Measurements from ENCODE around the gene PILRA. TPM values are rescaled to one million over a fixed set of nuclear protein-coding genes. Genes with fewer than 3 reads are reported as not detected.

PILRA gene
- total RNA-seq, 1 experiment from 2014 or later: 1.8 TPM

DNA sequence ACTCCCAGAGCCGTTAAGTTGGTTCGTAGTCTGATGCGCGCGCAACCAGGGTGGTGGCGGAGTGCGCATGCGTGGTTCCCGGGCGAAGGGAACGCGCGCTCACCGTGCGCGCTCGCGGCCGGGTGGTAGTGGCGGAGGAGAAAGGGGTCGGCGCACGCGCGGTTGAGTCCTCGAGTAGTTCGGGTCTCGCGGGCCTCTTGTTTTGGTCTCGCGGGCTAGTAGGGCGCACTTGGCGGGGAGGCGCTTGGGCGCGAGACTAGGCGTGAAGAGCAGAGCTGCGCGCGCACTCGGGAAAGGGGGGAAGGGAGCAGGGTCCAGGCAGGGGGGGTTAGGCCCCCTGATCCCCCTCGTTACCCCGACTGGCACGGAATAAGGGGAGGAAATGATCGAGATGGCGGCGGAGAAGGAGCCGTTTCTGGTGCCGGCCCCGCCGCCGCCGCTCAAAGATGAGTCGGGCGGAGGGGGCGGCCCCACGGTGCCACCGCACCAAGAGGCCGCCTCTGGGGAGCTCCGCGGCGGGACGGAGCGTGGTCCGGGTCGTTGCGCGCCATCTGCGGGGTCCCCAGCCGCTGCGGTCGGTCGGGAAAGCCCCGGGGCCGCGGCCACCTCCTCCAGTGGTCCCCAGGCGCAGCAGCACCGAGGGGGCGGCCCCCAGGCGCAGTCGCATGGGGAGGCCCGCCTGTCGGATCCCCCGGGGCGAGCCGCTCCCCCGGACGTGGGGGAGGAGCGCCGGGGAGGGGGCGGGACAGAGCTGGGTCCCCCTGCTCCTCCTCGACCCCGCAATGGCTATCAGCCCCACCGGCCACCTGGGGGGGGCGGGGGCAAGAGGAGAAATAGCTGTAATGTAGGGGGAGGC is 56.6 kb downstream of the PILRA start, which contains the start of gene MEPCE (continued):
- TF ChIP-seq MYBL2 (CRISPR knock-in tag; IDR thresholded peaks at IDR 0.05): no peak
- TF ChIP-seq, protein P1, sequence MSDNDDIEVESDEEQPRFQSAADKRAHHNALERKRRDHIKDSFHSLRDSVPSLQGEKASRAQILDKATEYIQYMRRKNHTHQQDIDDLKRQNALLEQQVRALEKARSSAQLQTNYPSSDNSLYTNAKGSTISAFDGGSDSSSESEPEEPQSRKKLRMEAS (CRISPR knock-in tag; IDR thresholded peaks at IDR 0.05): 0 out of 2 replicates have a peak, but pooled peaks have one; percentile 39
- no peak for TF ChIP-seq JAZF1 (CRISPR knock-in tag; IDR thresholded peaks at IDR 0.05)
- no peak for TF ChIP-seq ATF1 (CRISPR knock-in tag; IDR thresholded peaks at IDR 0.05)
- peak; percentile 31; the same call in 1 of the 2 replicates for TF ChIP-seq RORB (CRISPR knock-in tag; IDR thresholded peaks at IDR 0.05)
- TF ChIP-seq, protein P2, sequence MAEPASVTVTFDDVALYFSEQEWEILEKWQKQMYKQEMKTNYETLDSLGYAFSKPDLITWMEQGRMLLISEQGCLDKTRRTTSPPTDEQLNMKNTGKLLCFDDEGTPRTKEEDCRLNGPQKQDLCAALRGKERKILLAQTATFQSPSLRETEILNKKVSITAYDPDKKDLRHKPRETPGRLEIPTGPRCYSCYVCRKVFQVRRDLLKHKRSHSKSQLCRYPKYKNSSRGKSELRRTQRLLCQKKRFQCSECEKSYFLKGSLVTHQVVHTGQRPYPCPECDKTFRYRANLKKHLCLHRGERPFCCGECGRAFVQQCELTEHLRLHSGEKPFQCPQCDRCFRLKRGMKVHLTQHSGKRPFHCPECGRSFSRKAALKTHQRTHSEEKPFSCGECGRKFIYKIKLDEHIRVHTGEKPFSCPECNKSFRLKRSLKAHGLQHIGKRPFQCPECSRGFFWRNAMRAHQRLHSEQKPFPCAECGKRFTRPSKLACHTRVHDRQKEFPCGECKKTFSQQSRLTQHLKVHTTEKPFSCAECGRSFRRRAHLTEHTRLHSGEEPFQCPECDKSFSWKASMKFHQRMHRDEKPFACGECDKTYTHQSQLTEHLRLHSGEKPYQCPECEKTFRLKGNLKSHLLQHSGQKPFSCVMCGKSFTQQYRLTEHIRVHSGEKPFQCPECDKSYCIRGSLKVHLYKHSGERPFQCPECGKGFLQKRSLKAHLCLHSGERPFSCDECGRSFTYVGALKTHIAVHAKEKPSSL (CRISPR knock-in tag; conservative IDR thresholded peaks at IDR 0.05): no peak
- TF ChIP-seq SOX15 (CRISPR knock-in tag; IDR thresholded peaks at IDR 0.05): no peak
- TF ChIP-seq, protein P3, sequence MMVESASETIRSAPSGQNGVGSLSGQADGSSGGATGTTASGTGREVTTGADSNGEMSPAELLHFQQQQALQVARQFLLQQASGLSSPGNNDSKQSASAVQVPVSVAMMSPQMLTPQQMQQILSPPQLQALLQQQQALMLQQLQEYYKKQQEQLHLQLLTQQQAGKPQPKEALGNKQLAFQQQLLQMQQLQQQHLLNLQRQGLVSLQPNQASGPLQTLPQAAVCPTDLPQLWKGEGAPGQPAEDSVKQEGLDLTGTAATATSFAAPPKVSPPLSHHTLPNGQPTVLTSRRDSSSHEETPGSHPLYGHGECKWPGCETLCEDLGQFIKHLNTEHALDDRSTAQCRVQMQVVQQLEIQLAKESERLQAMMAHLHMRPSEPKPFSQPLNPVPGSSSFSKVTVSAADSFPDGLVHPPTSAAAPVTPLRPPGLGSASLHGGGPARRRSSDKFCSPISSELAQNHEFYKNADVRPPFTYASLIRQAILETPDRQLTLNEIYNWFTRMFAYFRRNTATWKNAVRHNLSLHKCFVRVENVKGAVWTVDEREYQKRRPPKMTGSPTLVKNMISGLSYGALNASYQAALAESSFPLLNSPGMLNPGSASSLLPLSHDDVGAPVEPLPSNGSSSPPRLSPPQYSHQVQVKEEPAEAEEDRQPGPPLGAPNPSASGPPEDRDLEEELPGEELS (CRISPR knock-in tag; IDR thresholded peaks at IDR 0.05): peak; percentile 48

DNA sequence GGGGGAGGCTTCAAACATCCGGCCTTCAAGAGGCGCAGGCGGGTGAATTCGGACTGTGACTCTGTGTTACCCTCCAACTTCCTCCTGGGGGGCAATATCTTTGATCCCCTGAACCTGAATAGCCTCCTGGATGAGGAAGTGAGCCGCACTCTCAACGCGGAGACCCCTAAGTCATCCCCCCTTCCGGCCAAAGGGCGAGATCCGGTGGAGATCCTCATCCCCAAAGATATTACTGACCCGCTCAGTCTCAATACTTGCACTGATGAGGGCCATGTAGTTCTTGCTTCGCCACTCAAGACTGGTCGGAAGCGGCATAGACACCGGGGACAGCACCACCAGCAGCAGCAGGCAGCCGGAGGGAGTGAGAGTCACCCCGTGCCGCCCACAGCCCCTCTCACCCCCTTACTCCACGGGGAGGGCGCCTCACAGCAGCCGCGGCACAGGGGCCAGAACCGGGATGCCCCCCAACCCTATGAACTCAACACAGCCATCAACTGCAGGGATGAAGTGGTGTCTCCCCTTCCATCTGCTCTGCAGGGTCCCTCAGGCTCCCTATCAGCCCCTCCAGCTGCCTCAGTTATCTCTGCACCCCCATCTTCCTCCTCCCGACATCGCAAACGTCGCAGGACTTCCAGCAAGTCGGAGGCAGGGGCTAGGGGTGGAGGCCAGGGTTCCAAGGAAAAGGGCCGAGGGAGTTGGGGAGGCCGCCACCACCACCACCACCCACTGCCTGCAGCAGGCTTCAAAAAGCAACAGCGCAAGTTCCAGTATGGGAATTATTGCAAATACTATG is 57.4 kb downstream of the PILRA start:
- Mint-ChIP-seq H3K4me1 (peaks cover 36% of the 10 kb centered on the region), H3K4me3 (peak overlapping the region; percentile 77), H3K36me3 (peaks cover 33% of the 10 kb centered on the region), H3K27ac (peak overlapping the region; percentile 93), H3K27me3 (ENCODE audit: low read depth) (peaks cover 27% of the 10 kb centered on the region), H3K9me3 (peaks cover 4% of the 10 kb centered on the region; the same call in 1 of the 2 replicates)
- ATAC-seq: no peak
- POLR2A ChIA-PET: interaction anchor here (0.6 to 3.0 kb wide), 2 partner anchors 15 to 317 kb away, joined by 3 to 25 read pairs; no protein-coding TSS in a partner anchor
- DNase-seq (ENCODE audit: low spot score): peak; percentile 26
- CTCF ChIA-PET: interaction anchor here (1.1 to 3.2 kb wide), 5 partner anchors 15 to 39 kb away, joined by 3 to 20 read pairs (median 6); no protein-coding TSS in a partner anchor
- TF ChIP-seq TEAD1 (CRISPR knock-in tag; IDR thresholded peaks at IDR 0.05) (no peak), ZNF219 (CRISPR knock-in tag; IDR thresholded peaks at IDR 0.05; ENCODE audit: borderline replicate concordance) (no peak), SMAD4 (CRISPR knock-in tag; IDR thresholded peaks at IDR 0.05) (no peak), NR1H2 (CRISPR knock-in tag; IDR thresholded peaks at IDR 0.05) (no peak), NFATC4 (CRISPR knock-in tag; IDR thresholded peaks at IDR 0.05) (no peak), FOXP1 (CRISPR knock-in tag; IDR thresholded peaks at IDR 0.05; ENCODE audit: borderline replicate concordance) (no peak), ELF4 (CRISPR knock-in tag; IDR thresholded peaks at IDR 0.05; ENCODE audit: low read depth) (no peak), GTF2I (CRISPR knock-in tag; conservative IDR thresholded peaks at IDR 0.05) (no peak), RORB (CRISPR knock-in tag; IDR thresholded peaks at IDR 0.05) (no peak), TEAD4 (CRISPR knock-in tag; IDR thresholded peaks at IDR 0.05) (no peak), PRRX2 (CRISPR knock-in tag; IDR thresholded peaks at IDR 0.05) (no peak), CREB1 (CRISPR knock-in tag; IDR thresholded peaks at IDR 0.05) (no peak), SP1 (CRISPR knock-in tag; conservative IDR thresholded peaks at IDR 0.05) (no peak), FOXJ3 (CRISPR knock-in tag; IDR thresholded peaks at IDR 0.05; ENCODE audit: borderline replicate concordance) (no peak)
- TF ChIP-seq, protein P4, sequence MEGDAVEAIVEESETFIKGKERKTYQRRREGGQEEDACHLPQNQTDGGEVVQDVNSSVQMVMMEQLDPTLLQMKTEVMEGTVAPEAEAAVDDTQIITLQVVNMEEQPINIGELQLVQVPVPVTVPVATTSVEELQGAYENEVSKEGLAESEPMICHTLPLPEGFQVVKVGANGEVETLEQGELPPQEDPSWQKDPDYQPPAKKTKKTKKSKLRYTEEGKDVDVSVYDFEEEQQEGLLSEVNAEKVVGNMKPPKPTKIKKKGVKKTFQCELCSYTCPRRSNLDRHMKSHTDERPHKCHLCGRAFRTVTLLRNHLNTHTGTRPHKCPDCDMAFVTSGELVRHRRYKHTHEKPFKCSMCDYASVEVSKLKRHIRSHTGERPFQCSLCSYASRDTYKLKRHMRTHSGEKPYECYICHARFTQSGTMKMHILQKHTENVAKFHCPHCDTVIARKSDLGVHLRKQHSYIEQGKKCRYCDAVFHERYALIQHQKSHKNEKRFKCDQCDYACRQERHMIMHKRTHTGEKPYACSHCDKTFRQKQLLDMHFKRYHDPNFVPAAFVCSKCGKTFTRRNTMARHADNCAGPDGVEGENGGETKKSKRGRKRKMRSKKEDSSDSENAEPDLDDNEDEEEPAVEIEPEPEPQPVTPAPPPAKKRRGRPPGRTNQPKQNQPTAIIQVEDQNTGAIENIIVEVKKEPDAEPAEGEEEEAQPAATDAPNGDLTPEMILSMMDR (IDR thresholded peaks at IDR 0.05): no peak
- TF ChIP-seq, protein P5, sequence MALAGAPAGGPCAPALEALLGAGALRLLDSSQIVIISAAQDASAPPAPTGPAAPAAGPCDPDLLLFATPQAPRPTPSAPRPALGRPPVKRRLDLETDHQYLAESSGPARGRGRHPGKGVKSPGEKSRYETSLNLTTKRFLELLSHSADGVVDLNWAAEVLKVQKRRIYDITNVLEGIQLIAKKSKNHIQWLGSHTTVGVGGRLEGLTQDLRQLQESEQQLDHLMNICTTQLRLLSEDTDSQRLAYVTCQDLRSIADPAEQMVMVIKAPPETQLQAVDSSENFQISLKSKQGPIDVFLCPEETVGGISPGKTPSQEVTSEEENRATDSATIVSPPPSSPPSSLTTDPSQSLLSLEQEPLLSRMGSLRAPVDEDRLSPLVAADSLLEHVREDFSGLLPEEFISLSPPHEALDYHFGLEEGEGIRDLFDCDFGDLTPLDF (CRISPR knock-in tag; IDR thresholded peaks at IDR 0.05): no peak
- TF ChIP-seq, protein P6, sequence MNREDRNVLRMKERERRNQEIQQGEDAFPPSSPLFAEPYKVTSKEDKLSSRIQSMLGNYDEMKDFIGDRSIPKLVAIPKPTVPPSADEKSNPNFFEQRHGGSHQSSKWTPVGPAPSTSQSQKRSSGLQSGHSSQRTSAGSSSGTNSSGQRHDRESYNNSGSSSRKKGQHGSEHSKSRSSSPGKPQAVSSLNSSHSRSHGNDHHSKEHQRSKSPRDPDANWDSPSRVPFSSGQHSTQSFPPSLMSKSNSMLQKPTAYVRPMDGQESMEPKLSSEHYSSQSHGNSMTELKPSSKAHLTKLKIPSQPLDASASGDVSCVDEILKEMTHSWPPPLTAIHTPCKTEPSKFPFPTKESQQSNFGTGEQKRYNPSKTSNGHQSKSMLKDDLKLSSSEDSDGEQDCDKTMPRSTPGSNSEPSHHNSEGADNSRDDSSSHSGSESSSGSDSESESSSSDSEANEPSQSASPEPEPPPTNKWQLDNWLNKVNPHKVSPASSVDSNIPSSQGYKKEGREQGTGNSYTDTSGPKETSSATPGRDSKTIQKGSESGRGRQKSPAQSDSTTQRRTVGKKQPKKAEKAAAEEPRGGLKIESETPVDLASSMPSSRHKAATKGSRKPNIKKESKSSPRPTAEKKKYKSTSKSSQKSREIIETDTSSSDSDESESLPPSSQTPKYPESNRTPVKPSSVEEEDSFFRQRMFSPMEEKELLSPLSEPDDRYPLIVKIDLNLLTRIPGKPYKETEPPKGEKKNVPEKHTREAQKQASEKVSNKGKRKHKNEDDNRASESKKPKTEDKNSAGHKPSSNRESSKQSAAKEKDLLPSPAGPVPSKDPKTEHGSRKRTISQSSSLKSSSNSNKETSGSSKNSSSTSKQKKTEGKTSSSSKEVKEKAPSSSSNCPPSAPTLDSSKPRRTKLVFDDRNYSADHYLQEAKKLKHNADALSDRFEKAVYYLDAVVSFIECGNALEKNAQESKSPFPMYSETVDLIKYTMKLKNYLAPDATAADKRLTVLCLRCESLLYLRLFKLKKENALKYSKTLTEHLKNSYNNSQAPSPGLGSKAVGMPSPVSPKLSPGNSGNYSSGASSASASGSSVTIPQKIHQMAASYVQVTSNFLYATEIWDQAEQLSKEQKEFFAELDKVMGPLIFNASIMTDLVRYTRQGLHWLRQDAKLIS (CRISPR knock-in tag; IDR thresholded peaks at IDR 0.05; ENCODE audit: borderline replicate concordance): no peak

All from WTC11 (cell line).